HepG2 (cell line): ENCODE measurements around the gene CCDC57. TPM values are rescaled to one million over a fixed set of nuclear protein-coding genes. Genes with fewer than 3 reads are reported as not detected.

Experiments used
- HCFC1 ChIP-seq: fragments of 150-350 bp; IDR thresholded peaks from 2 replicates; pipeline ENCODE4 v1.6.1; 2014; ENCODE audit warnings: low read depth, low read length
- JUN ChIP-seq: sonication (generic); formaldehyde crosslinking; IDR thresholded peaks from 2 replicates; pipeline ENCODE4 v1.4.0; 2020; ENCODE audit warnings: mild to moderate bottlenecking, missing genetic modification reagents
- PAX8 ChIP-seq: sonication (generic); formaldehyde crosslinking; IDR thresholded peaks from 2 replicates; pipeline ENCODE4 v1.8.0; 2022; ENCODE audit warnings: mild to moderate bottlenecking, missing genetic modification reagents, borderline replicate concordance
- REPIN1 ChIP-seq: sonication (generic); formaldehyde crosslinking; IDR thresholded peaks from 2 replicates; pipeline ENCODE4 v1.8.0; 2022; ENCODE audit warnings: missing genetic modification reagents, low read depth, mild to moderate bottlenecking, borderline replicate concordance
- RNF2 ChIP-seq: fragments of 450-650 bp; conservative IDR thresholded peaks from 2 replicates; pipeline ENCODE4 v1.6.1; 2016; ENCODE audit warnings: low read depth
- U2AF1 ChIP-seq: fragments of 200-400 bp; formaldehyde crosslinking; optimal IDR thresholded peaks from 2 replicates; pipeline ENCODE3; 2017; ENCODE audit warnings: mild to moderate bottlenecking, low read depth, low read length
- ZBTB1 ChIP-seq: sonication (generic); formaldehyde crosslinking; IDR thresholded peaks from 2 replicates; pipeline ENCODE4 v1.4.0; 2020; ENCODE audit warnings: missing genetic modification reagents, borderline replicate concordance
- ZFY ChIP-seq: sonication (generic); formaldehyde crosslinking; IDR thresholded peaks from 2 replicates; pipeline ENCODE4 v1.4.0; 2020; ENCODE audit warnings: missing genetic modification reagents
- ZNF333 ChIP-seq: sonication (generic); formaldehyde crosslinking; IDR thresholded peaks from 2 replicates; pipeline ENCODE4 v1.4.0; 2020; ENCODE audit warnings: mild to moderate bottlenecking, missing genetic modification reagents, borderline replicate concordance
- ZNF777 ChIP-seq: sonication (generic); formaldehyde crosslinking; IDR thresholded peaks from 2 replicates; pipeline ENCODE4 v1.4.0; 2020; ENCODE audit warnings: missing genetic modification reagents
- ZZZ3 ChIP-seq: sonication (generic); formaldehyde crosslinking; IDR thresholded peaks from 2 replicates; pipeline ENCODE4 v1.4.0; 2020; ENCODE audit warnings: missing genetic modification reagents, mild to moderate bottlenecking, borderline replicate concordance
- polyA plus RNA-seq, 8 experiments: library from polyadenylated mRNA; depleted of rRNA in 3 of 8; stranded (reverse) in 7 of 8; unstranded in 1 of 8; fragments of >200 nt; fragmentation: Illumina TruSeq in 4 of 8; extraction: Trizol in 4 of 8; gene quantifications; 2 replicates each; pipeline versions ENCODE4 v1.2.1 to v1.2.3, GENCODE V29; 2011 to 2016; ENCODE audit warnings: low read depth in 4 of 8, missing spikeins in 1 of 8, mixed read lengths in 1 of 8; ENCODE audit not compliant: insufficient read depth in 1 of 8
- total RNA-seq, 5 experiments: library from RNA; depleted of rRNA; stranded (reverse); fragments of >200 nt; fragmentation: Illumina TruSeq; extraction: Trizol; gene quantifications; 2 replicates each; pipeline ENCODE4 v1.2.3, GENCODE V29; 2016; ENCODE audit warnings: low read depth in 1 of 5
- TF ChIP-seq, protein P1 (sequence below): sonication (generic); formaldehyde crosslinking; IDR thresholded peaks from 2 replicates; pipeline ENCODE4 v1.8.0; 2022; ENCODE audit warnings: mild to moderate bottlenecking, missing genetic modification reagents, borderline replicate concordance
- TF ChIP-seq, protein P2 (sequence below): fragments of 450-650 bp; IDR thresholded peaks from 2 replicates; pipeline ENCODE4 v1.6.1; 2017; ENCODE audit warnings: mild to moderate bottlenecking
- TF ChIP-seq, protein P3 (sequence below): sonication (generic); formaldehyde crosslinking; IDR thresholded peaks from 2 replicates; pipeline ENCODE4 v1.5.1; 2020; ENCODE audit warnings: mild to moderate bottlenecking, moderate library complexity, missing genetic modification reagents
- TF ChIP-seq, protein P4 (sequence below): IDR thresholded peaks from 2 replicates; pipeline ENCODE4 v1.6.1; 2018; ENCODE audit warnings: missing genetic modification reagents
- TF ChIP-seq, protein P5 (sequence below): sonication (generic); formaldehyde crosslinking; conservative IDR thresholded peaks from 2 replicates; pipeline ENCODE4 v1.8.1; 2023; ENCODE audit warnings: missing genetic modification reagents
- TF ChIP-seq, protein P6 (sequence below): sonication (generic); formaldehyde crosslinking; IDR thresholded peaks from 2 replicates; pipeline ENCODE4 v1.5.1; 2020; ENCODE audit warnings: missing genetic modification reagents, mild to moderate bottlenecking, borderline replicate concordance

The CCDC57 gene
- total and polyA plus RNA-seq, 2 of the 13 experiments (the other 11 are each of a cell fraction or from before 2014, with no cell fraction given), result 59.3 to 59.9 TPM

DNA sequence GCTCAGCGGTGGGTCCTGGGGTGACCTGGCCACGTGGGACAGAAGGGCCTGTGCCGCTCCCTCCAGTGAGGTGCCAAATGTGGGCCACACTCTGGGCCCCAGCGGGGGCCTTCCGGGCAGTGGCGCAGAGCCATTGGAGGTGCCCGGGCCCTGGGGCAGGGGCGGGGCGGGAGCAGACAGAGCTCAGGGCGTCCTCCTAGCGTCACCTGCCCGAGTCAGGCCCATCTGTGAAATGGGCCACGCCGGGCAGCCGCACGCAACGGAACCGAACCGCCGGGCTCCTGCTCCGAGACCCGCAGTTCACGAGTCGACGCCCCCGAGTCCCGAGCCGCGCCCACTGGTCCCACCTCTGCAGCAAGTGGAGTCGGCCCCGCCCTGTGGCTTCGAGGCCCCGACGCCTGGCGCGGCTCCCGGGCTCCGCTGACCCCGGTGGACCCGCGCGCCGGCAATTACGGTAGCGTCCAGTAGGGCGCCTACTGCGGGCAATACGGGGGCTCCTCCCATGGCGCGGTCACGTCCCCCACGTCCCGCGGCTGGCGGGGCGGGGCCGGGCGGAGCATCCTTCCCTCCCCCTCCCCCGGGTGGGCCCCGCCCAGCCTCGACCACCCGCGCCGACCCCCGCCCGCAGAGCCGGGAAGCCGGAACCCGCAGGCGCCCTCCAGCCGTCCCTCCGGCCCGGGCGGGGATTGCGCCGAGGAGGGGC, 18.1 kb upstream of the CCDC57 start (continued):
- TF ChIP-seq, protein P1, sequence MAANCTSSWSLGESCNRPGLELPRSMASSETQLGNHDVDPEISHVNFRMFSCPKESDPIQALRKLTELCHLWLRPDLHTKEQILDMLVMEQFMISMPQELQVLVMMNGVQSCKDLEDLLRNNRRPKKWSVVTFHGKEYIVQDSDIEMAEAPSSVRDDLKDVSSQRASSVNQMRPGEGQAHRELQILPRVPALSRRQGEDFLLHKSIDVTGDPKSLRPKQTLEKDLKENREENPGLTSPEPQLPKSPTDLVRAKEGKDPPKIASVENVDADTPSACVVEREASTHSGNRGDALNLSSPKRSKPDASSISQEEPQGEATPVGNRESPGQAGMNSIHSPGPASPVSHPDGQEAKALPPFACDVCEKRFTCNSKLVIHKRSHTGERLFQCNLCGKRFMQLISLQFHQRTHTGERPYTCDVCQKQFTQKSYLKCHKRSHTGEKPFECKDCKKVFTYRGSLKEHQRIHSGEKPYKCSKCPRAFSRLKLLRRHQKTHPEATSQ (CRISPR knock-in tag), result peak; percentile 96
- TF ChIP-seq, protein P2, sequence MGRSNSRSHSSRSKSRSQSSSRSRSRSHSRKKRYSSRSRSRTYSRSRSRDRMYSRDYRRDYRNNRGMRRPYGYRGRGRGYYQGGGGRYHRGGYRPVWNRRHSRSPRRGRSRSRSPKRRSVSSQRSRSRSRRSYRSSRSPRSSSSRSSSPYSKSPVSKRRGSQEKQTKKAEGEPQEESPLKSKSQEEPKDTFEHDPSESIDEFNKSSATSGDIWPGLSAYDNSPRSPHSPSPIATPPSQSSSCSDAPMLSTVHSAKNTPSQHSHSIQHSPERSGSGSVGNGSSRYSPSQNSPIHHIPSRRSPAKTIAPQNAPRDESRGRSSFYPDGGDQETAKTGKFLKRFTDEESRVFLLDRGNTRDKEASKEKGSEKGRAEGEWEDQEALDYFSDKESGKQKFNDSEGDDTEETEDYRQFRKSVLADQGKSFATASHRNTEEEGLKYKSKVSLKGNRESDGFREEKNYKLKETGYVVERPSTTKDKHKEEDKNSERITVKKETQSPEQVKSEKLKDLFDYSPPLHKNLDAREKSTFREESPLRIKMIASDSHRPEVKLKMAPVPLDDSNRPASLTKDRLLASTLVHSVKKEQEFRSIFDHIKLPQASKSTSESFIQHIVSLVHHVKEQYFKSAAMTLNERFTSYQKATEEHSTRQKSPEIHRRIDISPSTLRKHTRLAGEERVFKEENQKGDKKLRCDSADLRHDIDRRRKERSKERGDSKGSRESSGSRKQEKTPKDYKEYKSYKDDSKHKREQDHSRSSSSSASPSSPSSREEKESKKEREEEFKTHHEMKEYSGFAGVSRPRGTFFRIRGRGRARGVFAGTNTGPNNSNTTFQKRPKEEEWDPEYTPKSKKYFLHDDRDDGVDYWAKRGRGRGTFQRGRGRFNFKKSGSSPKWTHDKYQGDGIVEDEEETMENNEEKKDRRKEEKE, result no peak
- TF ChIP-seq, protein P3, sequence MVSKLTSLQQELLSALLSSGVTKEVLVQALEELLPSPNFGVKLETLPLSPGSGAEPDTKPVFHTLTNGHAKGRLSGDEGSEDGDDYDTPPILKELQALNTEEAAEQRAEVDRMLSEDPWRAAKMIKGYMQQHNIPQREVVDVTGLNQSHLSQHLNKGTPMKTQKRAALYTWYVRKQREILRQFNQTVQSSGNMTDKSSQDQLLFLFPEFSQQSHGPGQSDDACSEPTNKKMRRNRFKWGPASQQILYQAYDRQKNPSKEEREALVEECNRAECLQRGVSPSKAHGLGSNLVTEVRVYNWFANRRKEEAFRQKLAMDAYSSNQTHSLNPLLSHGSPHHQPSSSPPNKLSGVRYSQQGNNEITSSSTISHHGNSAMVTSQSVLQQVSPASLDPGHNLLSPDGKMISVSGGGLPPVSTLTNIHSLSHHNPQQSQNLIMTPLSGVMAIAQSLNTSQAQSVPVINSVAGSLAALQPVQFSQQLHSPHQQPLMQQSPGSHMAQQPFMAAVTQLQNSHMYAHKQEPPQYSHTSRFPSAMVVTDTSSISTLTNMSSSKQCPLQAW (CRISPR knock-in tag), result peak; percentile 85; the same call in 1 of the 2 replicates
- TF ChIP-seq, protein P4, sequence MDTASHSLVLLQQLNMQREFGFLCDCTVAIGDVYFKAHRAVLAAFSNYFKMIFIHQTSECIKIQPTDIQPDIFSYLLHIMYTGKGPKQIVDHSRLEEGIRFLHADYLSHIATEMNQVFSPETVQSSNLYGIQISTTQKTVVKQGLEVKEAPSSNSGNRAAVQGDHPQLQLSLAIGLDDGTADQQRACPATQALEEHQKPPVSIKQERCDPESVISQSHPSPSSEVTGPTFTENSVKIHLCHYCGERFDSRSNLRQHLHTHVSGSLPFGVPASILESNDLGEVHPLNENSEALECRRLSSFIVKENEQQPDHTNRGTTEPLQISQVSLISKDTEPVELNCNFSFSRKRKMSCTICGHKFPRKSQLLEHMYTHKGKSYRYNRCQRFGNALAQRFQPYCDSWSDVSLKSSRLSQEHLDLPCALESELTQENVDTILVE, result peak; percentile 86; the same call in 1 of the 2 replicates
- TF ChIP-seq RNF2 (peak; percentile 99), ZBTB1 (peak; percentile 38; the same call in 1 of the 2 replicates), JUN (CRISPR knock-in tag) (peak; percentile 75; the same call in 1 of the 2 replicates), ZFY (CRISPR knock-in tag) (peak; percentile 80), REPIN1 (peak; percentile 69; the same call in 1 of the 2 replicates), PAX8 (peak; percentile 94), HCFC1 (0 out of 2 replicates have a peak, but pooled peaks have one; percentile 31), U2AF1 (peak; percentile 67), ZNF333 (CRISPR knock-in tag) (peak; percentile 85), ZZZ3 (CRISPR knock-in tag) (peak; percentile 72; the same call in 1 of the 2 replicates), ZNF777 (CRISPR knock-in tag) (peak; percentile 95)
- TF ChIP-seq, protein P5, sequence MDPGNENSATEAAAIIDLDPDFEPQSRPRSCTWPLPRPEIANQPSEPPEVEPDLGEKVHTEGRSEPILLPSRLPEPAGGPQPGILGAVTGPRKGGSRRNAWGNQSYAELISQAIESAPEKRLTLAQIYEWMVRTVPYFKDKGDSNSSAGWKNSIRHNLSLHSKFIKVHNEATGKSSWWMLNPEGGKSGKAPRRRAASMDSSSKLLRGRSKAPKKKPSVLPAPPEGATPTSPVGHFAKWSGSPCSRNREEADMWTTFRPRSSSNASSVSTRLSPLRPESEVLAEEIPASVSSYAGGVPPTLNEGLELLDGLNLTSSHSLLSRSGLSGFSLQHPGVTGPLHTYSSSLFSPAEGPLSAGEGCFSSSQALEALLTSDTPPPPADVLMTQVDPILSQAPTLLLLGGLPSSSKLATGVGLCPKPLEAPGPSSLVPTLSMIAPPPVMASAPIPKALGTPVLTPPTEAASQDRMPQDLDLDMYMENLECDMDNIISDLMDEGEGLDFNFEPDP (CRISPR knock-in tag), result peak; percentile 97
- TF ChIP-seq, protein P6, sequence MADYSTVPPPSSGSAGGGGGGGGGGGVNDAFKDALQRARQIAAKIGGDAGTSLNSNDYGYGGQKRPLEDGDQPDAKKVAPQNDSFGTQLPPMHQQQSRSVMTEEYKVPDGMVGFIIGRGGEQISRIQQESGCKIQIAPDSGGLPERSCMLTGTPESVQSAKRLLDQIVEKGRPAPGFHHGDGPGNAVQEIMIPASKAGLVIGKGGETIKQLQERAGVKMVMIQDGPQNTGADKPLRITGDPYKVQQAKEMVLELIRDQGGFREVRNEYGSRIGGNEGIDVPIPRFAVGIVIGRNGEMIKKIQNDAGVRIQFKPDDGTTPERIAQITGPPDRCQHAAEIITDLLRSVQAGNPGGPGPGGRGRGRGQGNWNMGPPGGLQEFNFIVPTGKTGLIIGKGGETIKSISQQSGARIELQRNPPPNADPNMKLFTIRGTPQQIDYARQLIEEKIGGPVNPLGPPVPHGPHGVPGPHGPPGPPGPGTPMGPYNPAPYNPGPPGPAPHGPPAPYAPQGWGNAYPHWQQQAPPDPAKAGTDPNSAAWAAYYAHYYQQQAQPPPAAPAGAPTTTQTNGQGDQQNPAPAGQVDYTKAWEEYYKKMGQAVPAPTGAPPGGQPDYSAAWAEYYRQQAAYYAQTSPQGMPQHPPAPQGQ (CRISPR knock-in tag), result peak; percentile 21; the same call in 1 of the 2 replicates
